ENCODE measurements around the gene EDA2R. TPM values are rescaled to one million over a fixed set of nuclear protein-coding genes. Genes with fewer than 3 reads are reported as not detected.

The EDA2R gene, protein sequence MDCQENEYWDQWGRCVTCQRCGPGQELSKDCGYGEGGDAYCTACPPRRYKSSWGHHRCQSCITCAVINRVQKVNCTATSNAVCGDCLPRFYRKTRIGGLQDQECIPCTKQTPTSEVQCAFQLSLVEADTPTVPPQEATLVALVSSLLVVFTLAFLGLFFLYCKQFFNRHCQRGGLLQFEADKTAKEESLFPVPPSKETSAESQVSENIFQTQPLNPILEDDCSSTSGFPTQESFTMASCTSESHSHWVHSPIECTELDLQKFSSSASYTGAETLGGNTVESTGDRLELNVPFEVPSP
- total RNA-seq (2022) = not detected in 2 replicates
- not detected for Bru-seq, nascent RNA
- not detected for BruChase-seq, experiment 1, labeled RNA remaining after a 2-hour chase
- not detected for BruChase-seq, experiment 2, labeled RNA remaining after a 6-hour chase
- long read RNA-seq = 0 reads

DNA sequence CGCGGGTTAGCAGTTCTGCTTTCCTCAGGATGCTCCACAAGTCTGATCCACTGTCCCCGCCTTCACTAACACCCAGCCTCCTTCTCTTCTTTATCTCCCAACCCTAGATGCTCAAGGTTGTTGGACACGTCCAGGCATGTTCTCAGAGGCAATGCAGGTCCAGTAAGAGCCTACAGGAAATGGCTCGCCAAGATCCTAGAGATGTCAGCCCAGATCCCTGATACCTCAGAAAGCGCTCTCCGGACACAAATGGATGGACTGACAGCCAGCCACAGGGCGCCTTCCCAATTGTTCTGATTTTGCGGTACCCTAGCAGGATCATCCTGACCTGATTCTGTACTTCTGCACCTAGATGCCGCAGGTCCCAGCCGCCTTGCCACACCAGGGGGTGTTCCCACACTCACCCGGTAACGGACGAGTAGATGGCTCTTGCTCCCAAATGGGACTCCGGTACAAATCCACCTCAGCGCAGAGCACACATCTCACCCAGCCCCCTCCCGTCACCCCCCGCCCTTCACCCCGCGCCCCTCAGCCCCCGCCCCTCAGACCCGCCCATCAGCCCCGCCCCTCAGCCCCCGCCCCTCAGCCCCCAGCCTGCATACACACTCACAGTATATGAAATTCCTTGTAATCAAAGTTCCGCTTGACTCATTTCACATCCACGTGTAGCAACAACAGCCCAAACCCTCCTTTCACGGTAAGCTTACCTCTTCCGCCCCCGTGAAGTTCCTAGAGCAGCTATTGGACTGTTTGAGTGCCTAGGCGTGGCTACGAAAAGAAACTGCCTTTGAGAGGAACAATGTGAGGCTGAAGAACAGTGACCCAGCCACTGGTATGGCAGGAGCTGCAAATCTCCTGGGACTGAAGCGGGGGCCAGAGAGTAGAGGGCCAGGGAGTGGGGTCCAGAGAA, at the start of gene EDA2R:
EDA2R (minus strand) TSS at position 488 of the 910 bp plus-strand sequence. CDS start 23,058 bp downstream, outside the sequence.
- no peak within 1 kb of the TSS for H3K27ac Mint-ChIP-seq (ENCODE audit: unreplicated experiment)
- POLR2A ChIA-PET = no interaction called here
- H3K4me3 ChIP-seq (ENCODE audit: low read depth, low read length) = no peak within 1 kb of the TSS

DNA sequence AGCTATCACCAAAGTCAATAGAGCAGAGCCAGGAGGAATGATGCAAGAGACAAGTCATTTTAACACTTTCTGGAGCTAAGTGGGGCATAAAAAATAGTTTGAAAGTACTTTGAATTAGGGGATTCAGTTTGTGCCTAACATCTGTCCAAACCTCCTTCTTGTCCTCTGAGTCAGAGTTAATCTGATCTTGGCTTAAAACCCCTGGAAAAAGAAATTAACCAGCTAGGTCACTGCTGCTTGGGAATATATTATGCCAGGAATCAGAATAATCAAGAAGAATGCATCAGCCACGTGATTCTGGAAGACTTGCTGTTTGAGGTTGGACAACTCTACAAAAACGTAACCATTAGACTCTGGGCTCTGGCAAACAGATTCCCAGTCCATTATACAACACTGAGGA, 45.3 kb upstream of the EDA2R start:
- H3K27me3 ChIP-seq (replicated peaks; ENCODE audit: control insufficient read depth, insufficient read depth, low read length) = no peaks in the 10 kb centered on the region
- H3K4me3 ChIP-seq (ENCODE audit: low read depth, low read length) = no peak overlapping the region
- H3K4me1 ChIP-seq = no peaks in the 10 kb centered on the region
- POLR2A ChIA-PET = no interaction called here
- H3K27me3 Mint-ChIP-seq (ENCODE audit: insufficient read depth, unreplicated experiment) = no peaks in the 10 kb centered on the region
- no peaks in the 10 kb centered on the region for H3K4me1 Mint-ChIP-seq (ENCODE audit: low read depth, unreplicated experiment)
- TF ChIP-seq, protein P1, sequence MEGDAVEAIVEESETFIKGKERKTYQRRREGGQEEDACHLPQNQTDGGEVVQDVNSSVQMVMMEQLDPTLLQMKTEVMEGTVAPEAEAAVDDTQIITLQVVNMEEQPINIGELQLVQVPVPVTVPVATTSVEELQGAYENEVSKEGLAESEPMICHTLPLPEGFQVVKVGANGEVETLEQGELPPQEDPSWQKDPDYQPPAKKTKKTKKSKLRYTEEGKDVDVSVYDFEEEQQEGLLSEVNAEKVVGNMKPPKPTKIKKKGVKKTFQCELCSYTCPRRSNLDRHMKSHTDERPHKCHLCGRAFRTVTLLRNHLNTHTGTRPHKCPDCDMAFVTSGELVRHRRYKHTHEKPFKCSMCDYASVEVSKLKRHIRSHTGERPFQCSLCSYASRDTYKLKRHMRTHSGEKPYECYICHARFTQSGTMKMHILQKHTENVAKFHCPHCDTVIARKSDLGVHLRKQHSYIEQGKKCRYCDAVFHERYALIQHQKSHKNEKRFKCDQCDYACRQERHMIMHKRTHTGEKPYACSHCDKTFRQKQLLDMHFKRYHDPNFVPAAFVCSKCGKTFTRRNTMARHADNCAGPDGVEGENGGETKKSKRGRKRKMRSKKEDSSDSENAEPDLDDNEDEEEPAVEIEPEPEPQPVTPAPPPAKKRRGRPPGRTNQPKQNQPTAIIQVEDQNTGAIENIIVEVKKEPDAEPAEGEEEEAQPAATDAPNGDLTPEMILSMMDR (IDR thresholded peaks at IDR 0.05; ENCODE audit: insufficient read depth in 1 of 2, low read depth in 1 of 2, low read length in 1 of 2, severe bottlenecking in 1 of 2, unreplicated experiment in 1 of 2) = no peak
- no peaks in the 10 kb centered on the region for H3K9me3 Mint-ChIP-seq (ENCODE audit: unreplicated experiment)
- DNase-seq = no peak
- BruUV-seq (replicated peaks) = no TSS peak
- CTCF ChIA-PET = no interaction called here
- no peaks in the 10 kb centered on the region for H3K36me3 Mint-ChIP-seq (ENCODE audit: insufficient read depth, unreplicated experiment)
- H3K27ac Mint-ChIP-seq (ENCODE audit: unreplicated experiment) = no peak overlapping the region
- intact Hi-C loops (cut with micrococcal nuclease; ENCODE audit: unreplicated experiment) = no loop called here
- H3K9me3 ChIP-seq = no peaks in the 10 kb centered on the region
- H3K36me3 ChIP-seq (ENCODE audit: control insufficient read depth, insufficient read depth, low read length) = no peaks in the 10 kb centered on the region
- H3K4me3 Mint-ChIP-seq (ENCODE audit: unreplicated experiment) = no peak overlapping the region

More for the DNA sequence above, at the start of gene EDA2R:
- BruUV-seq (replicated peaks) = no TSS peak
- Mint-ChIP-seq H3K36me3 (ENCODE audit: insufficient read depth, unreplicated experiment) (no peaks in the 10 kb centered on the region), H3K9me3 (ENCODE audit: unreplicated experiment) (no peaks in the 10 kb centered on the region), H3K4me1 (ENCODE audit: low read depth, unreplicated experiment) (no peaks in the 10 kb centered on the region), H3K4me3 (ENCODE audit: unreplicated experiment) (no peak within 1 kb of the TSS), H3K27me3 (ENCODE audit: insufficient read depth, unreplicated experiment) (peaks cover 3% of the 10 kb centered on the region)
- TF ChIP-seq, protein P1 (IDR thresholded peaks at IDR 0.05; ENCODE audit: insufficient read depth in 1 of 2, low read depth in 1 of 2, low read length in 1 of 2, severe bottlenecking in 1 of 2, unreplicated experiment in 1 of 2) = no peak
- no peak for DNase-seq
- Histone ChIP-seq H3K27me3 (replicated peaks; ENCODE audit: control insufficient read depth, insufficient read depth, low read length) (no peaks in the 10 kb centered on the region), H3K9me3 (no peaks in the 10 kb centered on the region), H3K4me1 (no peaks in the 10 kb centered on the region), H3K36me3 (ENCODE audit: control insufficient read depth, insufficient read depth, low read length) (no peaks in the 10 kb centered on the region)
- CTCF ChIA-PET = no interaction called here
- intact Hi-C loops (cut with micrococcal nuclease; ENCODE audit: unreplicated experiment) = no loop called here

DNA sequence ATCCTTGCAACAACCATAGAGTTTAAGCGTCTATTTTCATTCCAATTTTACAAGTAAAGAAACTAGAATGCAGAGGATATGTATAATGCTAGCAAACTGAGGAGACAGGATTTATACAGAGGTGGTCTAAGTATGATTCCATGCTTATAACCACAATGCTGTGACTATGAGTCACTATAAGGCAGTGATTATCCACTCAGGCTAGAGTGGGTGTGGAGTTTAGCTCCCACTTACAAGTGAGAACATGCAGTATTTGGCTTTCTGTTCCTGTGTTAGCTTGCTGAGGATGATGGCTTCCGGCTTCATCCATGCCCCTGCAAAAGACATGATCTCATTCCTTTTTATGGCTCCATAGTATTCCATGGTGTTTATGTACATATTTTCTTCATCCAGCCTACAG, 41.6 kb upstream of the EDA2R start:
- no peaks in the 10 kb centered on the region for H3K36me3 ChIP-seq (ENCODE audit: control insufficient read depth, insufficient read depth, low read length)
- Mint-ChIP-seq H3K9me3 (ENCODE audit: unreplicated experiment) (no peaks in the 10 kb centered on the region), H3K36me3 (ENCODE audit: insufficient read depth, unreplicated experiment) (no peaks in the 10 kb centered on the region), H3K27ac (ENCODE audit: unreplicated experiment) (no peak overlapping the region), H3K4me3 (ENCODE audit: unreplicated experiment) (no peak overlapping the region), H3K4me1 (ENCODE audit: low read depth, unreplicated experiment) (no peaks in the 10 kb centered on the region), H3K27me3 (ENCODE audit: insufficient read depth, unreplicated experiment) (no peaks in the 10 kb centered on the region)
- ChIA-PET POLR2A (no interaction called here), CTCF (no interaction called here)
- H3K9me3 ChIP-seq = no peaks in the 10 kb centered on the region
- BruUV-seq (replicated peaks) = no TSS peak
- intact Hi-C loops (cut with micrococcal nuclease; ENCODE audit: unreplicated experiment) = no loop called here
- TF ChIP-seq, protein P1 (IDR thresholded peaks at IDR 0.05; ENCODE audit: insufficient read depth in 1 of 2, low read depth in 1 of 2, low read length in 1 of 2, severe bottlenecking in 1 of 2, unreplicated experiment in 1 of 2) = no peak
- no peaks in the 10 kb centered on the region for H3K4me1 ChIP-seq
- H3K4me3 ChIP-seq (ENCODE audit: low read depth, low read length) = no peak overlapping the region
- DNase-seq = no peak
- H3K27me3 ChIP-seq (replicated peaks; ENCODE audit: control insufficient read depth, insufficient read depth, low read length) = no peaks in the 10 kb centered on the region
